KMS-11 (cell line): ENCODE results near the gene GLRX.

Experiments
- H2AFZ ChIP-seq: fragments of 200-600 bp; sonication (generic); 2 replicates; pipeline ENCODE4 v1.6.1; 2016; ENCODE audit warnings: antibody characterized with exemption, mixed run types, low read depth
- H3K27ac ChIP-seq: fragments of 200-600 bp; sonication (generic); 2 replicates; pipeline ENCODE4 v1.6.1; 2016; ENCODE audit warnings: mild to moderate bottlenecking, mixed run types
- H3K27me3 ChIP-seq: fragments of 200-600 bp; sonication (generic); 2 replicates; pipeline ENCODE4 v1.6.1; 2017; ENCODE audit warnings: mild to moderate bottlenecking, low read depth, mixed run types, moderate library complexity; ENCODE audit not compliant: insufficient read depth
- H3K36me3 ChIP-seq: fragments of 200-600 bp; sonication (generic); 2 replicates; pipeline ENCODE4 v1.6.1; 2017; ENCODE audit warnings: mild to moderate bottlenecking, mixed run types; ENCODE audit not compliant: insufficient read depth
- H3K4me1 ChIP-seq: fragments of 200-600 bp; sonication (generic); 2 replicates; pipeline ENCODE4 v1.6.1; 2016; ENCODE audit warnings: mild to moderate bottlenecking, low read depth, mixed run types; ENCODE audit not compliant: poor library complexity, severe bottlenecking
- H3K4me2 ChIP-seq: fragments of 200-600 bp; sonication (generic); 2 replicates; pipeline ENCODE4 v1.7.0; 2016; ENCODE audit warnings: mild to moderate bottlenecking, mixed run types
- H3K4me3 ChIP-seq: fragments of 200-600 bp; sonication (generic); IDR thresholded peaks from 2 replicates; pipeline ENCODE4 v1.6.1; 2017; ENCODE audit warnings: low read depth, low read length, mixed read lengths; ENCODE audit not compliant: insufficient read depth
- H3K79me2 ChIP-seq: fragments of 200-600 bp; sonication (generic); 2 replicates; pipeline ENCODE4 v1.6.1; 2016; ENCODE audit warnings: low read depth, mixed run types; ENCODE audit not compliant: insufficient read depth
- H3K9ac ChIP-seq: fragments of 200-600 bp; sonication (generic); 2 replicates; pipeline ENCODE4 v1.6.1; 2016; ENCODE audit warnings: mild to moderate bottlenecking, mixed run types
- H4K20me1 ChIP-seq: fragments of 200-600 bp; sonication (generic); 2 replicates; pipeline ENCODE4 v1.6.1; 2016; ENCODE audit warnings: mild to moderate bottlenecking, mixed run types; ENCODE audit not compliant: insufficient read depth
- CTCF ChIP-seq: fragments of 200-600 bp; sonication (generic); conservative IDR thresholded peaks from 2 replicates; pipeline ENCODE4 v1.6.1; 2017; ENCODE audit warnings: low read depth, mild to moderate bottlenecking, antibody characterized with exemption, low read length, moderate library complexity, mixed read lengths

Gene GLRX

GRCh38 chr5:95806687-95807086, 15.8 kb downstream of the GLRX start:
- H4K20me1 ChIP-seq: no peaks in the 10 kb centered on the region

GRCh38 chr5:95804736-95805539, 17.6 kb downstream of the GLRX start:
- TF ChIP-seq CTCF: no peak
- no peak overlapping the region for H2AFZ ChIP-seq
- no peak overlapping the region for H3K9ac ChIP-seq
- no peak overlapping the region for H3K4me3 ChIP-seq
- H3K4me2 ChIP-seq: no peak overlapping the region
- H3K4me1 ChIP-seq: no peaks in the 10 kb centered on the region
- H4K20me1 ChIP-seq: no peaks in the 10 kb centered on the region
- no peaks in the 10 kb centered on the region for H3K36me3 ChIP-seq
- no peaks in the 10 kb centered on the region for H3K27me3 ChIP-seq
- no peaks in the 10 kb centered on the region for H3K79me2 ChIP-seq
- H3K27ac ChIP-seq: no peak overlapping the region

More at GRCh38 chr5:95806687-95807086, 15.8 kb downstream of the GLRX start:
- Histone ChIP-seq H3K4me3 (no peak overlapping the region), H3K27ac (no peak overlapping the region), H3K9ac (no peak overlapping the region), H3K4me1 (no peaks in the 10 kb centered on the region), H3K79me2 (no peaks in the 10 kb centered on the region), H2AFZ (no peak overlapping the region), H3K4me2 (no peak overlapping the region), H3K36me3 (no peaks in the 10 kb centered on the region), H3K27me3 (no peaks in the 10 kb centered on the region)
- TF ChIP-seq CTCF: no peak

GRCh38 chr5:95803271-95804148, 19.0 kb downstream of the GLRX start:
- H3K4me1 ChIP-seq: no peaks in the 10 kb centered on the region
- no peaks in the 10 kb centered on the region for H3K79me2 ChIP-seq
- no peak overlapping the region for H3K4me3 ChIP-seq
- H3K36me3 ChIP-seq: no peaks in the 10 kb centered on the region
- no peak for TF ChIP-seq CTCF
- H3K9ac ChIP-seq: no peak overlapping the region
- no peak overlapping the region for H3K27ac ChIP-seq
- no peaks in the 10 kb centered on the region for H3K27me3 ChIP-seq
- no peak overlapping the region for H2AFZ ChIP-seq
- H4K20me1 ChIP-seq: no peaks in the 10 kb centered on the region
- H3K4me2 ChIP-seq: no peak overlapping the region

GRCh38 chr5:95801961-95802360, 20.6 kb downstream of the GLRX start:
- no peak for TF ChIP-seq CTCF
- Histone ChIP-seq H3K9ac (no peak overlapping the region), H2AFZ (no peak overlapping the region), H3K4me1 (no peaks in the 10 kb centered on the region), H3K79me2 (no peaks in the 10 kb centered on the region), H3K27ac (no peak overlapping the region), H3K27me3 (no peaks in the 10 kb centered on the region), H3K4me3 (no peak overlapping the region), H3K36me3 (no peaks in the 10 kb centered on the region), H4K20me1 (no peaks in the 10 kb centered on the region), H3K4me2 (no peak overlapping the region)
